ENCODE results near the gene BCR. TPM values are rescaled to one million over a fixed set of nuclear protein-coding genes. Genes with fewer than 3 reads are reported as not detected.

BCR gene
- total and polyA plus RNA-seq, 2 of the 13 experiments (the other 11 are each of a cell fraction or from before 2014, with no cell fraction given), result 19.9 to 33.6 TPM

DNA sequence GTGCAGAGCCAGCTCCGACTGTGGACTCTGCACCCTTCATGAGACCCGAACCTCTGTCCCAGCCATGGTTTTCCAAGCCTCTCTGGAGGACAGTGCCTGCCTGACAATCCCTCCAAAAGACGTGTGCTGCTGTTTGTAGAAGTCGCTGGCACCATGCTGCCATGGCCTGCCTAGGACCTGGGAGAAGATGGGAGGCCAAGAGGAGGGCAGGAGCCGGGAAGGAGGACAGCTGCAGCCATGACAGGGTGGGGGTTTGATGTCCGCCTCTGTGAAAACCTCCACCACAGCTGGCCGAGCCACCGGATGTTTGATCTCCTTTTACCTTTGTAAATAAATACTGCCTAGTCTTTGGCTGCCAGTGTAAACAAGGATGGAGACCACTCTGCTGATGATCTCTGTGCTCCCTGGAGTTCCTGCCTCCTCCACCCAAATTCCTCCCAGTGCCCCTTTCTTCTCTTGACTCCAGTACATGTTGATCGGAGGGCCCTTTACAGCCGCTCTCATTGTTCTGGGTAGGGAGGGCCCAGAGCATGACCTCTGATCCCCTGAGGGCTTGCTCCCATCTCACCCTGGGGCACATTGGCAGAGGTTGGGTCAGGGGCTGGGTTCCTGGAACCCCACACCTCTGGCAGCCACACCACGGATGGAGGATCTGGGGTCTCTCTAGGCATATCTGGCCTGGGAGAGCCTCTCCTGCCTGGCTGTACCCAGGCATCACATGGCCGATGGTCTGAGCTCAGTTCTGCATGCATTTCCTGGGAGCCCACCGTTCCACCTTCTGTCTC lies 66.9 kb downstream of the BCR start (continued):
- TF ChIP-seq, protein P1, sequence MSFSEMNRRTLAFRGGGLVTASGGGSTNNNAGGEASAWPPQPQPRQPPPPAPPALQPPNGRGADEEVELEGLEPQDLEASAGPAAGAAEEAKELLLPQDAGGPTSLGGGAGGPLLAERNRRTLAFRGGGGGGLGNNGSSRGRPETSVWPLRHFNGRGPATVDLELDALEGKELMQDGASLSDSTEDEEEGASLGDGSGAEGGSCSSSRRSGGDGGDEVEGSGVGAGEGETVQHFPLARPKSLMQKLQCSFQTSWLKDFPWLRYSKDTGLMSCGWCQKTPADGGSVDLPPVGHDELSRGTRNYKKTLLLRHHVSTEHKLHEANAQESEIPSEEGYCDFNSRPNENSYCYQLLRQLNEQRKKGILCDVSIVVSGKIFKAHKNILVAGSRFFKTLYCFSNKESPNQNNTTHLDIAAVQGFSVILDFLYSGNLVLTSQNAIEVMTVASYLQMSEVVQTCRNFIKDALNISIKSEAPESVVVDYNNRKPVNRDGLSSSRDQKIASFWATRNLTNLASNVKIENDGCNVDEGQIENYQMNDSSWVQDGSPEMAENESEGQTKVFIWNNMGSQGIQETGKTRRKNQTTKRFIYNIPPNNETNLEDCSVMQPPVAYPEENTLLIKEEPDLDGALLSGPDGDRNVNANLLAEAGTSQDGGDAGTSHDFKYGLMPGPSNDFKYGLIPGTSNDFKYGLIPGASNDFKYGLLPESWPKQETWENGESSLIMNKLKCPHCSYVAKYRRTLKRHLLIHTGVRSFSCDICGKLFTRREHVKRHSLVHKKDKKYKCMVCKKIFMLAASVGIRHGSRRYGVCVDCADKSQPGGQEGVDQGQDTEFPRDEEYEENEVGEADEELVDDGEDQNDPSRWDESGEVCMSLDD (CRISPR knock-in tag; IDR thresholded peaks at IDR 0.05; ENCODE audit: borderline replicate concordance), result no peak
- no peak for TF ChIP-seq ZNF530 (CRISPR knock-in tag; IDR thresholded peaks at IDR 0.05; ENCODE audit: low read depth)
- 0 out of 2 replicates have a peak, but pooled peaks have one; percentile 40 for TF ChIP-seq ZNF543 (CRISPR knock-in tag; IDR thresholded peaks at IDR 0.05)
- TF ChIP-seq, protein P2, sequence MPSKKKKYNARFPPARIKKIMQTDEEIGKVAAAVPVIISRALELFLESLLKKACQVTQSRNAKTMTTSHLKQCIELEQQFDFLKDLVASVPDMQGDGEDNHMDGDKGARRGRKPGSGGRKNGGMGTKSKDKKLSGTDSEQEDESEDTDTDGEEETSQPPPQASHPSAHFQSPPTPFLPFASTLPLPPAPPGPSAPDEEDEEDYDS (CRISPR knock-in tag; IDR thresholded peaks at IDR 0.05), result peak; percentile 47; the same call in 1 of the 2 replicates
- TF ChIP-seq MXI1 (IDR thresholded peaks at IDR 0.05; ENCODE audit: borderline replicate concordance, low read depth, low read length), result no peak
- no peak for TF ChIP-seq ATAD3A (CRISPR knock-in tag; IDR thresholded peaks at IDR 0.05)
- TF ChIP-seq ZNF335 (CRISPR knock-in tag; IDR thresholded peaks at IDR 0.05), result no peak
- no peak; the same call in 1 of the 2 replicates for TF ChIP-seq SATB2 (CRISPR knock-in tag; IDR thresholded peaks at IDR 0.05)
- TF ChIP-seq ZNF207 (IDR thresholded peaks at IDR 0.05; ENCODE audit: borderline replicate concordance), result no peak
- no peak; the same call in 1 of the 2 replicates for TF ChIP-seq ZNF652 (CRISPR knock-in tag; IDR thresholded peaks at IDR 0.05; ENCODE audit: borderline replicate concordance, low read depth)
- TF ChIP-seq, protein P3, sequence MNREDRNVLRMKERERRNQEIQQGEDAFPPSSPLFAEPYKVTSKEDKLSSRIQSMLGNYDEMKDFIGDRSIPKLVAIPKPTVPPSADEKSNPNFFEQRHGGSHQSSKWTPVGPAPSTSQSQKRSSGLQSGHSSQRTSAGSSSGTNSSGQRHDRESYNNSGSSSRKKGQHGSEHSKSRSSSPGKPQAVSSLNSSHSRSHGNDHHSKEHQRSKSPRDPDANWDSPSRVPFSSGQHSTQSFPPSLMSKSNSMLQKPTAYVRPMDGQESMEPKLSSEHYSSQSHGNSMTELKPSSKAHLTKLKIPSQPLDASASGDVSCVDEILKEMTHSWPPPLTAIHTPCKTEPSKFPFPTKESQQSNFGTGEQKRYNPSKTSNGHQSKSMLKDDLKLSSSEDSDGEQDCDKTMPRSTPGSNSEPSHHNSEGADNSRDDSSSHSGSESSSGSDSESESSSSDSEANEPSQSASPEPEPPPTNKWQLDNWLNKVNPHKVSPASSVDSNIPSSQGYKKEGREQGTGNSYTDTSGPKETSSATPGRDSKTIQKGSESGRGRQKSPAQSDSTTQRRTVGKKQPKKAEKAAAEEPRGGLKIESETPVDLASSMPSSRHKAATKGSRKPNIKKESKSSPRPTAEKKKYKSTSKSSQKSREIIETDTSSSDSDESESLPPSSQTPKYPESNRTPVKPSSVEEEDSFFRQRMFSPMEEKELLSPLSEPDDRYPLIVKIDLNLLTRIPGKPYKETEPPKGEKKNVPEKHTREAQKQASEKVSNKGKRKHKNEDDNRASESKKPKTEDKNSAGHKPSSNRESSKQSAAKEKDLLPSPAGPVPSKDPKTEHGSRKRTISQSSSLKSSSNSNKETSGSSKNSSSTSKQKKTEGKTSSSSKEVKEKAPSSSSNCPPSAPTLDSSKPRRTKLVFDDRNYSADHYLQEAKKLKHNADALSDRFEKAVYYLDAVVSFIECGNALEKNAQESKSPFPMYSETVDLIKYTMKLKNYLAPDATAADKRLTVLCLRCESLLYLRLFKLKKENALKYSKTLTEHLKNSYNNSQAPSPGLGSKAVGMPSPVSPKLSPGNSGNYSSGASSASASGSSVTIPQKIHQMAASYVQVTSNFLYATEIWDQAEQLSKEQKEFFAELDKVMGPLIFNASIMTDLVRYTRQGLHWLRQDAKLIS (CRISPR knock-in tag; IDR thresholded peaks at IDR 0.05), result no peak
- TF ChIP-seq TBX3 (IDR thresholded peaks at IDR 0.05; ENCODE audit: borderline replicate concordance), result no peak
- TF ChIP-seq, protein P4, sequence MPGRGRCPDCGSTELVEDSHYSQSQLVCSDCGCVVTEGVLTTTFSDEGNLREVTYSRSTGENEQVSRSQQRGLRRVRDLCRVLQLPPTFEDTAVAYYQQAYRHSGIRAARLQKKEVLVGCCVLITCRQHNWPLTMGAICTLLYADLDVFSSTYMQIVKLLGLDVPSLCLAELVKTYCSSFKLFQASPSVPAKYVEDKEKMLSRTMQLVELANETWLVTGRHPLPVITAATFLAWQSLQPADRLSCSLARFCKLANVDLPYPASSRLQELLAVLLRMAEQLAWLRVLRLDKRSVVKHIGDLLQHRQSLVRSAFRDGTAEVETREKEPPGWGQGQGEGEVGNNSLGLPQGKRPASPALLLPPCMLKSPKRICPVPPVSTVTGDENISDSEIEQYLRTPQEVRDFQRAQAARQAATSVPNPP (CRISPR knock-in tag; IDR thresholded peaks at IDR 0.05), result no peak
- 0 out of 2 replicates have a peak, but pooled peaks have one; percentile 17 for TF ChIP-seq MXD4 (CRISPR knock-in tag; IDR thresholded peaks at IDR 0.05)
- TF ChIP-seq, protein P5, sequence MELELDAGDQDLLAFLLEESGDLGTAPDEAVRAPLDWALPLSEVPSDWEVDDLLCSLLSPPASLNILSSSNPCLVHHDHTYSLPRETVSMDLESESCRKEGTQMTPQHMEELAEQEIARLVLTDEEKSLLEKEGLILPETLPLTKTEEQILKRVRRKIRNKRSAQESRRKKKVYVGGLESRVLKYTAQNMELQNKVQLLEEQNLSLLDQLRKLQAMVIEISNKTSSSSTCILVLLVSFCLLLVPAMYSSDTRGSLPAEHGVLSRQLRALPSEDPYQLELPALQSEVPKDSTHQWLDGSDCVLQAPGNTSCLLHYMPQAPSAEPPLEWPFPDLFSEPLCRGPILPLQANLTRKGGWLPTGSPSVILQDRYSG (CRISPR knock-in tag; IDR thresholded peaks at IDR 0.05), result no peak
- no peak for TF ChIP-seq ZNF790 (CRISPR knock-in tag; IDR thresholded peaks at IDR 0.05; ENCODE audit: borderline replicate concordance)
- 0 out of 2 replicates have a peak, but pooled peaks have one; percentile 51 for TF ChIP-seq MTA1 (CRISPR knock-in tag; IDR thresholded peaks at IDR 0.05; ENCODE audit: borderline replicate concordance)
- TF ChIP-seq ZNF557 (CRISPR knock-in tag; IDR thresholded peaks at IDR 0.05), result no peak
- TF ChIP-seq, protein P6, sequence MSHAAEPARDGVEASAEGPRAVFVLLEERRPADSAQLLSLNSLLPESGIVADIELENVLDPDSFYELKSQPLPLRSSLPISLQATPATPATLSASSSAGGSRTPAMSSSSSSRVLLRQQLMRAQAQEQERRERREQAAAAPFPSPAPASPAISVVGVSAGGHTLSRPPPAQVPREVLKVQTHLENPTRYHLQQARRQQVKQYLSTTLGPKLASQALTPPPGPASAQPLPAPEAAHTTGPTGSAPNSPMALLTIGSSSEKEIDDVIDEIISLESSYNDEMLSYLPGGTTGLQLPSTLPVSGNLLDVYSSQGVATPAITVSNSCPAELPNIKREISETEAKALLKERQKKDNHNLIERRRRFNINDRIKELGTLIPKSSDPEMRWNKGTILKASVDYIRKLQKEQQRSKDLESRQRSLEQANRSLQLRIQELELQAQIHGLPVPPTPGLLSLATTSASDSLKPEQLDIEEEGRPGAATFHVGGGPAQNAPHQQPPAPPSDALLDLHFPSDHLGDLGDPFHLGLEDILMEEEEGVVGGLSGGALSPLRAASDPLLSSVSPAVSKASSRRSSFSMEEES (CRISPR knock-in tag; IDR thresholded peaks at IDR 0.05), result no peak
